Activated CD4-positive, CD25-positive, alpha-beta regulatory T cell (primary cell): ENCODE measurements around the gene RPSA.
"Not testable (repeated sequence)": the region's sequence is repeated elsewhere in the genome, so short reads cannot be mapped to it uniquely, and the experiment has no call there.

ENCODE experiments used
- DNase-seq, 4 experiments: peaks; one replicate each; lab custom pipeline; 2025; lab: John Stamatoyannopoulos, UW

RPSA gene

DNA sequence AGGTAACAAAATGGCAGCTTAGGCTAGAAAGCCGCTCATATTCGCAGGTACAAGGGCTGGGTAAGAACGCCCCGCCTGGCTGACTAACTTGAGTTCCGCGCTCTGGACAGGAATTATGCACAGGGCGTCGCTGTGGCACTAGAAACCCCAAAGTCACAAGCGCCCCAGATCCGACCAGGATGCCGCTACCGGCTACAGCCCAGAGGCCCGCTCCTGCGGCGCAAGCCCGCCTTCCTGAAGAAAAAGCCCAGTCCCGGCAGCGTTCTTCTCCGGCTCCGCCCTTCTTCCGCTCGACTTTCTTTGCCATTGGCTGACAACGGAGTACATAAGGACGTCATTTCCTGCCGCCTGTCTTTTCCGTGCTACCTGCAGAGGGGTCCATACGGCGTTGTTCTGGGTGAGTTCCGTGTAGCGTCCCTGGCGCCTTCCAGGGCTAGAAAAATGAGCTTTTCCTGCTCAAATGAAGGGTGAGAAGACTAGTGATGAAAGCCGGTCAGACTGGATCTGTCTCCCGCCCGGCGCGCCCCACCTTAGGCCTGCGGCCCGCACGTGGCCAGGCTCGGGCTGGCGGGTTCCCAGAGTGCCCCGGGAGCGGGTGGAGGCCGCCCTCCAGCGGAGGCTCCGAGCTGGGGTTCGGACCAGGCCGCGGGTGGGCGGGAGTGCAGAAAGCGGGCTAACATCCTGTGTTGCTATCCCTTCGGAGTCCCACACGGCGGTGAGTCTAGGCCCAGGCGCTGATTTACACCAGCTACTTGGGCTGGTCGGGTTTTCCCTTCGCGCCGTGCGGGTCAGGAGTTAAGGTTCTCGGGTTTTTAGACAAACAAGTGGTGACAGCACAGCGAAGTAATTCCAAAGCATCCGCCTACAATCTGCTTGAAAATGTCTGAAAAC, at the start of gene RPSA:
Gene RPSA (plus strand): TSS at position 353 of the 891 bp plus-strand sequence. CDS start 934 bp downstream, outside the sequence.
- peak; percentile 83 to 90 (median 88) for DNase-seq

GRCh38 chr3:39358333-39358732, 48.2 kb upstream of the RPSA start:
- no peak for DNase-seq

- DNase-seq: no peak
Measured at GRCh38 chr3:39361252-39361927, 45.1 kb upstream of the RPSA start.

GRCh38 chr3:39362192-39362591, 44.3 kb upstream of the RPSA start:
- DNase-seq: no peak

DNA sequence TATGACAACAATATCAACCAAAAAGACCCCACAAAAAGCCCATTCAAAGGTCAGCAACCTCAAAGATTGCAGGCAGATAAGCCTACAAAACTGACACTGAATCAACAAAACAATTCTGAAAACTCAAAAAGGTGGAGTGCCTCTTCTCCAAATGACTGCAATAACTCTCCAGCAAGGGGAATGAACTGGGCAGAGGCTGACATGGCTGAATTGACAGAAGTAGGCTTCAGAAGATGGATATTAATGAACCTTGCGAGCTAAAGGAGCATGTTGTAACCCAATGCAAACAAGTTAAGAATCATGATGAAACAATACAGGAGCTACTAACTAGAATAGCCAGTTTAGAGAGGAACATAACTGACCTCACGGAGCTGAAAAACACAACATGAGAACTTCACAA, 43.7 kb upstream of the RPSA start:
- DNase-seq: no peak

GRCh38 chr3:39370450-39370849, 36.1 kb upstream of the RPSA start:
- DNase-seq: not testable (repeated sequence)

DNA sequence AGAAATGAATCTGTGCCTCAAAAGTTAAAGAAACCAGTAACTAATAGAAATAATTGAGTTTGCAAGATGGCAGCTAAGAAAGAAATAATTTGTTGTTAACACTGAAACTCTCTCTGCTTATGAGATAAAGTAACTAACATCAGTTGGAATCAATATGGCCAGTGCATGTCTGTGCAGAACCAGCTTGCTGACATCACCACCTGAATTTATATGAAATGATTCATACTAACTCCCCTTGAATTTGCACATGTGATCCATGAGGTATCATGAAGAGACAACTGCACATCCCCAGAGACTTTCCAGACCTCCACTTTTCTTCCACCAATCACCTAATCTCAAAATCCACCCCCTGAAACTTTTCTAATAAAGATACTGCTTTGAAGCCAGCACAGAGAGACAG, 33.7 kb upstream of the RPSA start:
- DNase-seq: no peak

DNA sequence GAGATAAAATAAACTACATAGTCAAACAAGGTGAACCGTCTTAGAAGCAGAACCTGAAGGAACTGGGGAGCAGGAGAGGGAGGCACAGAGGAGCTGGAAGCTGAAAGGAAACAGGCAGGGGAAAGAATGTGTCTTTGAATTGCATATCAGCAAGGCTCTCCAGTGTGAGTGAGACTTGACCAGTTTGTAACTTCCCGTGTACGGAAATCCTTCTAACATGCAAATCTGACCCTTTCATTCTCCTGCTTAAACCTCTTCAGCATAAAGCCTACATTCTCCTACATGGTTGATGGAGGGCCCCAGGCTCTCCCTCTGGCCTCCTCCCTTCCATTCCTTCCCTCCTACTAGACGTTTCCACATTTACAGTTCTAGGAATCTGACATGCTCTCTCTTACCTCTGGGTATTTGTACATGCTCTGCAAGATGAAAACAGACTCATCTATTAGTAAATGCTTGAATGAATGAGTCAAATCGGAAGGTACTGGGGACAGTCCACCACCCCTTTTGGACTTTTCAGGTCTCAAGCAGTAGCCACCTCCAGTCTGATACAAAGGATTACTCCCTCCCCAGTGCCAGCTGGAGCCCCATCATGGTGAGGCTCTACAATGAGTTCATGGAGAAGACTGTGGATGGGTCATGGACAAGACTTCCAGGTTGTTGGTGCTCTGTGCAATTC, 29.4 kb upstream of the RPSA start:
- no peak for DNase-seq

- no peak for DNase-seq
Measured at GRCh38 chr3:39378088-39378487, 28.4 kb upstream of the RPSA start.

DNA sequence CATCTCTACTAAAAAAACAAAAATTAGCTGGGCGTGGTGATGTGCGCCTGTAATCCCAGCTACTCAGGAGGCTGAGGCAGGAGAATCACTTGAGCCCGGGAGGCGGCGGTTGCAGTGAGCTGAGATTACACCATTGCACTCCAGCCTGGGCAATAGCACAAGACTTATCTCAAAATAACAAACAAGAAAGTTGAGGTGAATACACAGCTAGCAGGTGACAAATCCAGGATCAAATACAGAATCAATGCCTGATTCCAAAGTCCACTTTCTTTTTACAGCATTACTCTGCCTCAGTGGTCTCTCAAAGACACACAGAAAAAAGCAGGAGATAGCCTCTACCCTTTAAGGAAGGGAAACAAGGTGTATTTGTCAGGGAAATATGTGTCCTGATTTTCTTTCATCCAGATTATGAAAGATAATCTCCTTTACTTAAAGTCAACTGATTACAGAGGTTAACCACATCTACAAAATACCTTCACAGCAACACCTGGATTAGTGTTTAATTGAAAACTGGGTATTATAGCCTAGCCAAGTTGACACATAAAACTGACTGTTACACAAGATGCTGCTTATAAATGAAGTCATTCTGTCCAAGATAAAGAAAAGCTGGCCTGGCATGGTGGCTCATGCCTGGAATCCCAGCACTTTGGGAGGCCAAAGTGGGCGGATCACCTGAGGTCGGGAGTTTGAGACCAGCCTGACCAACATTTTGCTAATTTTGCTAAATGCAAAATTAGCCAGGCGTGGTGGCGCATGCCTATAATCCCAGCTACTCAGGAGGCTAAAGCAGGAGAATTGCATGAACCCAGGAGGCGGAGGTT, 27.4 kb upstream of the RPSA start:
- DNase-seq: no peak

DNA sequence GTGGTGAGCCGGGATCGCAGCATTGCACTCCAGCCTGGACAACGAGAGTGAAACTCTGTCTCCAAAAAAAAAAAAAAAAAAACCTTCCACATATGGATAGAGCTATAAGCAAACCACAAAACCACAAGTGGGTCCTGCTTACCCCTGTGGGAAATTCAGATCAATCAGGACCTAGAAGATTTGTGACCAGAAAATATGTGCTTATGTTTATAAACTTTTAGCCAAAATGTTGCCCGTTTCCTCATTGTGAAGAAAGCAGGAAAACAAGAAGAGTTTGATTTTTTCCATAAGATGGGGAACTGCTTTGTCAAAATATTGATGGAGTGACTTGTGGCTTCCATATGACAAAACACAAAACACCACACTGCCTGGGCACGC, 26.8 kb upstream of the RPSA start:
- DNase-seq: no peak

GRCh38 chr3:39381432-39381831, 25.1 kb upstream of the RPSA start:
- no peak for DNase-seq

- no peak for DNase-seq
Measured at GRCh38 chr3:39383045-39383880, 23.3 kb upstream of the RPSA start, which contains the start of gene SLC25A38. Gene SLC25A38, plus strand, starts transcription at chr3:39383370. Its CDS starts 355 bp downstream, at chr3:39383725.

DNA sequence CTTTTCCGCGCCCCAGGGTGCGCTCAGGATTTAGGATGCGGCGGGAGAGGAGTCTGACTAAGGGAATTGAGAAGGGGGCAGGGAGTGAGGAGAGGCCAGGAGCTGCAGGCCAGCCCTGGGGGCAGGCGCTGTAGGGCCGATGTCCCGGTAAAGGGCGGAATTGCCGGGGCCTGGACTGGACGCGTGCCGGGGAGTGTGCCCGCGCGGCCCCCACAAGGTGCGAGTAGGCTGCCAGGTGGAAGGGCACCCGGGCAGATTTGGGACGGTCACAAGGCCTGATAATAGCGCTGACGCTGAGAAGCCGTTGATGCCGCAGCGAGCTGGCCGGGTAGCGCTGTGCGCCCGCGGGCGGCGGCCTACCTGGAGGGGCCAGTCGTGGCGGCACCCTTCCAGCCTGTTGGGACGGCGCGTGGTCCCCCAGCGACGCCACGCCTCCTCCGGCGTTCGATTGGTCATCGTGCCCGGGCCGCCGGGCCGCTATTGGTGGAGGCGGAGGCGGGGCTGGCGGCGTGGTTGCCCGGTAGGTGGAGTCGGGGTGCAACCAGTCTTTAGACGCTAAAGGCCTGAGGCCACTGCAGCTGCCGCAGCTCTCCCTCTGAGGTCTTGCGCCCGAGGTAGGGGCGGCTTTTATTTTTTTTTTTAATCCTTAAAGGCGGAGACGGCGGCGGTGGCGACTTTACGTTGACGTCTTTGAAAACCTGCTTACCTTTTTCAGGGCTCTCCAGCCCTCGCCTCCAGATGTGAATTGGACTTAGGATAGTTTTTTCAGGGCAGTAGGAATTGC, 22.4 kb upstream of the RPSA start:
- no peak for DNase-seq

- no peak for DNase-seq
Measured at GRCh38 chr3:39384665-39385000, 21.9 kb upstream of the RPSA start.

- DNase-seq: no peak
Measured at GRCh38 chr3:39385456-39386090, 20.9 kb upstream of the RPSA start.

DNA sequence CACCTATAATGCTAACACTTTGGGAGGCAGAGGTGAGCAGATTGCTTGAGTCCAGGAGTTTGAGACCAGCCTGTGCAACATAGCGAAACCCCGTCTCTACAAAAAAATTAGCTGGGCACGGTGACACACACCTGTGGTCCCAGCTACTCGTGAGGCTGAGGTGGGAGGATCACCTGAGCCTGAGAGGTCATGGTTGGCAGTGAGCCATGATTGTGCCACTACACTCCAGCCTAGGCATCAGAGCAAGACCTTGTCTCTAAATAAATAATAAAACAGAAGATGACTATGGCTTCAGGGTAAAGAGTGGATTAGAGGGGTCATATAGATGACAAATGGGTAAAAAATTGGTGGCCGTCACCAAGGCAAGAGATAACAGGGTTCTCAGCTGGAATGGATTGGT, 20.2 kb upstream of the RPSA start:
- no peak for DNase-seq

DNA sequence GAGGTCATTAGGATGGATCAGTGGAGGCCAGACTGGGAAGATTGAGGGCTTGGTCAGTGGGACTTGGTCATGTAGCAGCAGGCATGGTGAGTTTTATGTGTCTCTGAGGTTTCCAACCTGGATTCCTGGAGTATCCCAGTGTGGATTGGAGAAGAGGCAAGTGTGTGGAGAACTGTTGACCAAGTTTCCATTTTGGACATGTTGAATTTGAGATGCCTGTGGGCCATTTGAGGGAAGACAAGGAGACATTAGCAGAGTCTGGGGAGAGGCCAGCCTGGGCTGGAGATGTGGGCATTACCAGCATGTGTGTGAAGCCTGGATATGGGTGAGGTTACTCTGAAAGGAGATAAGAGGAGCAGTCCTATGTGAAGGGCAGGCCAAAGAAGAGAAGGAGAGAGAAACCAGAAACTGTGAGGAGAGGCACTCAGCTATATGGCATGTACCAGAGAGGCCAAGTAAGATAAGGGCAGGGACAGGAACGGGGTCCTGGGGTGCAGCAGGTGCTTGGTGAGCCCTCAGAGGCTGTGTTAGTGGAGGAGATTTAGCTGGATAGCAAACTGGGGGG, 19.0 kb upstream of the RPSA start:
- DNase-seq: no peak

GRCh38 chr3:39388153-39388552, 18.4 kb upstream of the RPSA start:
- no peak for DNase-seq
